K562 (cell line): ENCODE results near the gene OTOP3. TPM values are rescaled to one million over a fixed set of nuclear protein-coding genes. Genes with fewer than 3 reads are reported as not detected.

ENCODE experiments used
- ATAC-seq: fragments of 200-7000 bp; cut with Tn5 transposase; 3 replicates; pipeline ENCODE4 v1.9.1; 2020; ENCODE audit warnings: moderate library complexity
- BruUV-seq: library from RNA; stranded (reverse); fragments of 400-500 nt; replicated peaks from 2 replicates; lab custom pipeline; 2021; lab: Mats Ljungman, UMichigan
- CTCF ChIA-PET: fragments of 300-600 bp; formaldehyde crosslinking; extraction: SDS; loops from one replicate; lab custom pipeline; 2021; ENCODE audit warnings: low intra/inter-chr PET ratio; lab: Yijun Ruan, JAX
- POLR2A ChIA-PET: fragments of 300-600, 350-650 bp; sonication (Branson Sonifier 250); formaldehyde crosslinking; extraction: SDS; loops from one replicate; lab custom pipeline; 2021; ENCODE audit warnings: antibody characterized with exemption, inconsistent platforms; lab: Yijun Ruan, JAX
- DNase-seq, 4 experiments: peaks; one replicate each; pipeline versions ENCODE4 v3.0.0 to v3.0.0-alpha.2; 2011 to 2018; ENCODE audit warnings: low spot score in 3 of 4, mixed read lengths in 3 of 4; ENCODE audit errors: extremely low read depth in 1 of 4
- FAIRE-seq: peaks from 2 replicates; lab custom pipeline; 2011; peaks lifted over from hg19 to GRCh38; lab: Jason Lieb, UNC
- H2AFZ ChIP-seq: 2 replicates; pipeline ENCODE4 v1.6.0; 2011; ENCODE audit warnings: low read depth, low read length, control low read depth, inconsistent platforms
- H3K27ac ChIP-seq: fragments of 200-600 bp; 3 replicates; pipeline ENCODE4 v1.8.0; 2011; ENCODE audit warnings: low read depth, mild to moderate bottlenecking, control low read depth, inconsistent platforms, low read length, moderate library complexity, mixed read lengths; ENCODE audit errors: extremely low read depth
- H3K27me3 ChIP-seq, 2 experiments: fragments of 300-600 bp in 1 of 2; 2 replicates in 1 of 2; 3 replicates in 1 of 2; pipeline versions ENCODE4 v1.6.0 to v1.8.0; 2011; ENCODE audit warnings: inconsistent platforms in 2 of 2, low read length in 2 of 2, mild to moderate bottlenecking in 1 of 2, mixed read lengths in 1 of 2, moderate library complexity in 1 of 2; ENCODE audit not compliant: control insufficient read depth in 2 of 2, insufficient read depth in 2 of 2
- H3K36me3 ChIP-seq: fragments of 300-600 bp; 3 replicates; pipeline ENCODE4 v1.8.0; 2011; ENCODE audit warnings: mild to moderate bottlenecking, low read length, inconsistent platforms; ENCODE audit not compliant: control insufficient read depth, insufficient read depth
- H3K4me1 ChIP-seq, 2 experiments: fragments of 200-600 bp in 1 of 2; replicated peaks in 1 of 2; 2 replicates in 1 of 2; 3 replicates in 1 of 2; pipeline versions ENCODE4 v1.5.1 to v1.8.0; 2011; ENCODE audit warnings: inconsistent platforms in 2 of 2, low read length in 2 of 2, mild to moderate bottlenecking in 1 of 2, mixed read lengths in 1 of 2, moderate library complexity in 1 of 2; ENCODE audit not compliant: control insufficient read depth in 2 of 2, insufficient read depth in 2 of 2
- H3K4me2 ChIP-seq: 2 replicates; pipeline ENCODE4 v1.6.1; 2011; ENCODE audit warnings: low read length, control low read depth, inconsistent platforms, mixed read lengths; ENCODE audit not compliant: insufficient read depth
- H3K4me3 ChIP-seq: fragments of 200-600 bp; sonication (generic), shearing (Covaris generic); 2 replicates; pipeline ENCODE4 v1.5.1; 2016; ENCODE audit warnings: control low read depth, inconsistent platforms
- H3K79me2 ChIP-seq: fragments of 200-600 bp; 3 replicates; pipeline ENCODE4 v1.8.0; 2011; ENCODE audit warnings: low read length, inconsistent platforms; ENCODE audit not compliant: control insufficient read depth, insufficient read depth
- H3K9ac ChIP-seq, 2 experiments: 2 replicates each; pipeline versions ENCODE4 v1.6.0 to v1.6.1; 2011; ENCODE audit warnings: low read depth in 2 of 2, low read length in 2 of 2, control low read depth in 1 of 2, inconsistent platforms in 1 of 2, mild to moderate bottlenecking in 1 of 2, mixed read lengths in 1 of 2; ENCODE audit not compliant: insufficient read depth in 1 of 2
- H3K9me1 ChIP-seq: one replicate; pipeline ENCODE4 v1.6.0; 2011; ENCODE audit warnings: inconsistent platforms, mild to moderate bottlenecking, low read length, moderate library complexity; ENCODE audit not compliant: control insufficient read depth, insufficient read depth
- H3K9me3 ChIP-seq: replicated peaks from 2 replicates; pipeline ENCODE4 v1.5.1; 2011; ENCODE audit warnings: low read depth, low read length, inconsistent platforms; ENCODE audit not compliant: control insufficient read depth, insufficient read depth
- H4K20me1 ChIP-seq: replicated peaks from 2 replicates; pipeline ENCODE4 v1.6.1; 2011; ENCODE audit warnings: low read length, inconsistent platforms, mixed read lengths; ENCODE audit not compliant: control insufficient read depth, insufficient read depth
- E2F8 ChIP-seq: fragments of 450-650 bp; IDR thresholded peaks from 2 replicates; pipeline ENCODE4 v1.7.1; 2018; ENCODE audit warnings: mild to moderate bottlenecking, low read depth; ENCODE audit not compliant: partially characterized antibody
- FOS ChIP-seq: IDR thresholded peaks from 3 replicates; pipeline ENCODE4 v1.6.1; 2011; ENCODE audit not compliant: insufficient read length; ENCODE audit errors: extremely low read depth
- GTF2B ChIP-seq: IDR thresholded peaks from 2 replicates; pipeline ENCODE4 v1.6.1; 2011; ENCODE audit not compliant: insufficient read length; ENCODE audit errors: extremely low read depth
- HSF4 ChIP-seq: fragments of 250-450 bp; sonication (Bioruptor Pico); IDR thresholded peaks from 2 replicates; pipeline ENCODE4 v2.1.2; 2022; ENCODE audit warnings: mild to moderate bottlenecking, moderate library complexity, borderline replicate concordance
- MTA2 ChIP-seq: fragments of 450-650 bp; IDR thresholded peaks from 2 replicates; pipeline ENCODE4 v1.6.1; 2016; ENCODE audit warnings: low read depth
- MXD1 ChIP-seq: fragments of 250-450 bp; sonication (Bioruptor Pico); IDR thresholded peaks from 2 replicates; pipeline ENCODE4 v1.8.0; 2021; ENCODE audit warnings: borderline replicate concordance, mild to moderate bottlenecking, moderate library complexity; ENCODE audit not compliant: poor library complexity, severe bottlenecking
- NR2C2 ChIP-seq, 2 experiments: fragments of 200-800 bp in 1 of 2; sonication (Bioruptor generic) in 1 of 2; sonication (generic) in 1 of 2; formaldehyde crosslinking in 1 of 2; IDR thresholded peaks; 2 replicates each; pipeline versions ENCODE4 v1.6.1 to v1.8.0; 2016 to 2022; ENCODE audit warnings: mild to moderate bottlenecking in 1 of 2, missing compliant biosample characterization in 1 of 2, missing genetic modification characterization in 1 of 2, missing genetic modification reagents in 1 of 2
- SNAPC5 ChIP-seq: fragments of 250-450 bp; sonication (Bioruptor Pico); IDR thresholded peaks from 2 replicates; pipeline ENCODE4 v1.8.0; 2021; ENCODE audit warnings: moderate library complexity, mild to moderate bottlenecking, inconsistent platforms
- TBL1XR1 ChIP-seq, 2 experiments: IDR thresholded peaks; 2 replicates each; pipeline ENCODE4 v1.6.1; 2012; ENCODE audit warnings: improper control_type of control experiment in 2 of 2, low read length in 2 of 2, mild to moderate bottlenecking in 1 of 2
- THRB ChIP-seq: fragments of 450-650 bp; formaldehyde crosslinking; conservative IDR thresholded peaks from 2 replicates; pipeline ENCODE4 v1.4.0; 2022; ENCODE audit warnings: mild to moderate bottlenecking, missing genetic modification characterization
- WHSC1 ChIP-seq: IDR thresholded peaks from one replicate; pipeline ENCODE4 v1.6.1; 2012; ENCODE audit warnings: low read length, control low read depth, inconsistent platforms
- ZBED1 ChIP-seq: IDR thresholded peaks from 2 replicates; pipeline ENCODE4 v1.6.1; 2014
- ZBTB7A ChIP-seq: IDR thresholded peaks from 2 replicates; pipeline ENCODE4 v1.6.1; 2011; ENCODE audit warnings: low read depth, mild to moderate bottlenecking, low read length, moderate library complexity, borderline replicate concordance; ENCODE audit not compliant: control insufficient read depth
- ZNF174 ChIP-seq: fragments of 250-450 bp; sonication (Bioruptor Pico); IDR thresholded peaks from 2 replicates; pipeline ENCODE4 v1.4.0; 2020; ENCODE audit warnings: mild to moderate bottlenecking
- ZNF197 ChIP-seq: fragments of 200-800 bp; sonication (Bioruptor generic); IDR thresholded peaks from 2 replicates; pipeline ENCODE4 v1.6.1; 2016; ENCODE audit warnings: low read depth, missing genetic modification characterization, missing compliant biosample characterization
- ZNF232 ChIP-seq: sonication (generic); formaldehyde crosslinking; IDR thresholded peaks from 2 replicates; pipeline ENCODE4 v1.8.0; 2022; ENCODE audit warnings: mild to moderate bottlenecking, missing genetic modification reagents
- WGBS: fragments of 100-300 bp; shearing (Covaris generic); methylation state at CpG from one replicate; pipeline ENCODE4 v1.1.6; 2016; ENCODE audit warnings: low coverage, mixed read lengths; ENCODE audit not compliant: insufficient coverage; ENCODE audit errors: missing lambda C conversion rate; 5-methylcytosine and 5-hydroxymethylcytosine counted together
- in situ Hi-C: fragments of 300-500 bp; cut with MboI; formaldehyde crosslinking; loops from 4 replicates; pipeline ENCODE4 v1.15.0; 2018; ENCODE audit warnings: inconsistent platforms, mixed read lengths
- intact Hi-C: fragments of 100-400 bp; cut with micrococcal nuclease; formaldehyde crosslinking; loops from 2 replicates; pipeline ENCODE4 v1.14.2; 2022
- polyA plus RNA-seq, 8 experiments: library from polyadenylated mRNA; depleted of rRNA in 4 of 8; stranded (reverse) in 5 of 8; unstranded in 3 of 8; fragments of >200 nt; fragmentation: Nextera tagmentation in 2 of 8; fragmentation: Illumina TruSeq in 1 of 8; extraction: Ambion mirVana in 2 of 8; extraction: Trizol in 1 of 8; gene quantifications; 2 replicates each; pipeline versions ENCODE4 v1.2.1 to v1.2.3, GENCODE V29; 2011 to 2014; ENCODE audit warnings: inconsistent platforms in 1 of 8, missing spikeins in 1 of 8
- total RNA-seq, 7 experiments: library from RNA; depleted of rRNA in 6 of 7; stranded (reverse); fragments of >200 nt in 6 of 7; fragmentation: Illumina TruSeq in 2 of 7; extraction: Trizol in 2 of 7; gene quantifications; 2 replicates each; pipeline versions ENCODE4 v1.2.1 to v1.2.3, GENCODE V29; 2011 to 2021; ENCODE audit warnings: low replicate concordance in 1 of 7

The OTOP3 gene
- total and polyA plus RNA-seq, 9 of the 15 experiments (the other 6 are each of a cell fraction or from before 2014, with no cell fraction given), result not detected

- H3K4me1 ChIP-seq, result peaks cover 21 to 38% of the 10 kb centered on the region in 2 experiments
- ATAC-seq, result no peak
- CTCF ChIA-PET, result no interaction called here
- no peaks in the 10 kb centered on the region for H3K36me3 ChIP-seq
- H3K27me3 ChIP-seq, result 0 out of 5 replicates have a peak, but pooled peaks cover 0 to 4% of the 10 kb centered on the region in 2 experiments
- H3K79me2 ChIP-seq, result 0 out of 3 replicates have a peak, but pooled peaks cover 3% of the 10 kb centered on the region
- WGBS, result 55% methylated on average over 2 of the region's 3 CpGs
- intact Hi-C loops (no loop called here), in situ Hi-C loops (no loop called here)
- no peak for DNase-seq
- H4K20me1 ChIP-seq, result no peaks in the 10 kb centered on the region
- POLR2A ChIA-PET, result interaction anchor here (0.6 kb wide), 1 partner anchor 1294 kb away, joined by 4 read pairs; no protein-coding TSS in a partner anchor
- no TSS peak for BruUV-seq
- no peak overlapping the region for H3K9ac ChIP-seq
- H3K9me1 ChIP-seq, result no peaks in the 10 kb centered on the region
- no peaks in the 10 kb centered on the region for H3K9me3 ChIP-seq
- H3K4me2 ChIP-seq, result no peak overlapping the region
- H3K27ac ChIP-seq, result no peak overlapping the region
- no peak overlapping the region for H2AFZ ChIP-seq
- H3K4me3 ChIP-seq, result no peak overlapping the region
- FAIRE-seq, result peak; percentile 52
- TF ChIP-seq ZBTB7A (no peak), ZNF174 (CRISPR knock-in tag) (no peak), WHSC1 (no peak), FOS (no peak), THRB (CRISPR knock-in tag) (no peak), HSF4 (CRISPR knock-in tag) (no peak), MTA2 (no peak), MXD1 (no peak), SNAPC5 (CRISPR knock-in tag) (no peak), ZNF197 (CRISPR knock-in tag) (no peak), ZBED1 (no peak), E2F8 (no peak), ZNF232 (CRISPR knock-in tag) (no peak), NR2C2 (CRISPR knock-in tag; IDR thresholded peaks at IDR 0.05) (no peak), NR2C2 (tag; IDR thresholded peaks at IDR 0.05) (no peak), TBL1XR1 (IDR thresholded peaks at IDR 0.05; ENCODE audit: low read length in 2 of 2) (no peak), GTF2B (no peak)
These were observed 42.1 kb downstream of the OTOP3 start for GRCh38 chr17:74977802-74978201.
